Measurements from ENCODE around the gene DAZAP1. TPM values are rescaled to one million over a fixed set of nuclear protein-coding genes. Genes with fewer than 3 reads are reported as not detected.

DAZAP1 gene
- polyA plus RNA-seq, 1 of the 3 experiments (the other 2 are of a cell fraction) = 54.3 TPM

DNA sequence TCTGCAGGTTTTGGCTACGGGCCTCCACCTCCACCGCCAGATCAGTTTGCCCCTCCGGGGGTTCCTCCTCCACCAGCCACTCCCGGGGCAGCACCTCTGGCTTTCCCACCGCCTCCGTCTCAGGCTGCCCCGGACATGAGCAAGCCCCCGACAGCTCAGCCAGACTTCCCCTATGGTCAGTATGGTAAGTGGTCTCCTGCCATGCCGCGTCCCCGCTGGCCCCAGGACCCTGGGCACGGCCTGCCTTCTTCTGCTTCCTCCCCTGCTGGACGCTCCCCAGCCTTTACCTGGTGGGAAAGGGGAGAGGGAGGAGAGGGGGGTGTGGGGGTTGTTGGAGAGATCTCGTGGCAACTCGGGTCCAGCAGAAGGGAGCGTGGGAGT is 25.1 kb downstream of the DAZAP1 start:
- Histone ChIP-seq H3K9me3 (no peaks in the 10 kb centered on the region), H2AFZ (ENCODE audit: low read depth) (no peak overlapping the region), H3K4me2 (no peak overlapping the region), H3K4me3 (ENCODE audit: low read depth in 2 of 2, low read length in 1 of 2) (no peak overlapping the region), H3K4me1 (ENCODE audit: control insufficient read depth in 1 of 2, insufficient read depth in 2 of 2, low read depth in 1 of 2, low read length in 1 of 2) (no peaks in the 10 kb centered on the region), H3K27me3 (ENCODE audit: insufficient read depth) (no peaks in the 10 kb centered on the region), H3F3A (replicated peaks; ENCODE audit: insufficient read depth) (peaks cover 12% of the 10 kb centered on the region), H3K79me2 (ENCODE audit: insufficient read depth) (0 out of 2 replicates have a peak, but pooled peaks cover 2% of the 10 kb centered on the region), H3K9me2 (no peaks in the 10 kb centered on the region), H3K9ac (no peak overlapping the region), H4K20me1 (ENCODE audit: insufficient read depth) (no peaks in the 10 kb centered on the region), H3K27ac (ENCODE audit: low read depth in 2 of 2, low read length in 1 of 2) (no peak overlapping the region), H3K36me3 (replicated peaks in 1 of 2; ENCODE audit: control insufficient read depth in 1 of 2, insufficient read depth in 2 of 2, low read length in 1 of 2) (peaks cover 0 to 65% of the 10 kb centered on the region in 2 experiments)
- TF ChIP-seq RFX5 (IDR thresholded peaks at IDR 0.05; ENCODE audit: low read length) = no peak
- TF ChIP-seq FOXJ3 (CRISPR knock-in tag; IDR thresholded peaks at IDR 0.05) = no peak
- TF ChIP-seq YY1 (IDR thresholded peaks at IDR 0.05; ENCODE audit: low read depth) = no peak
- TF ChIP-seq, protein P1, sequence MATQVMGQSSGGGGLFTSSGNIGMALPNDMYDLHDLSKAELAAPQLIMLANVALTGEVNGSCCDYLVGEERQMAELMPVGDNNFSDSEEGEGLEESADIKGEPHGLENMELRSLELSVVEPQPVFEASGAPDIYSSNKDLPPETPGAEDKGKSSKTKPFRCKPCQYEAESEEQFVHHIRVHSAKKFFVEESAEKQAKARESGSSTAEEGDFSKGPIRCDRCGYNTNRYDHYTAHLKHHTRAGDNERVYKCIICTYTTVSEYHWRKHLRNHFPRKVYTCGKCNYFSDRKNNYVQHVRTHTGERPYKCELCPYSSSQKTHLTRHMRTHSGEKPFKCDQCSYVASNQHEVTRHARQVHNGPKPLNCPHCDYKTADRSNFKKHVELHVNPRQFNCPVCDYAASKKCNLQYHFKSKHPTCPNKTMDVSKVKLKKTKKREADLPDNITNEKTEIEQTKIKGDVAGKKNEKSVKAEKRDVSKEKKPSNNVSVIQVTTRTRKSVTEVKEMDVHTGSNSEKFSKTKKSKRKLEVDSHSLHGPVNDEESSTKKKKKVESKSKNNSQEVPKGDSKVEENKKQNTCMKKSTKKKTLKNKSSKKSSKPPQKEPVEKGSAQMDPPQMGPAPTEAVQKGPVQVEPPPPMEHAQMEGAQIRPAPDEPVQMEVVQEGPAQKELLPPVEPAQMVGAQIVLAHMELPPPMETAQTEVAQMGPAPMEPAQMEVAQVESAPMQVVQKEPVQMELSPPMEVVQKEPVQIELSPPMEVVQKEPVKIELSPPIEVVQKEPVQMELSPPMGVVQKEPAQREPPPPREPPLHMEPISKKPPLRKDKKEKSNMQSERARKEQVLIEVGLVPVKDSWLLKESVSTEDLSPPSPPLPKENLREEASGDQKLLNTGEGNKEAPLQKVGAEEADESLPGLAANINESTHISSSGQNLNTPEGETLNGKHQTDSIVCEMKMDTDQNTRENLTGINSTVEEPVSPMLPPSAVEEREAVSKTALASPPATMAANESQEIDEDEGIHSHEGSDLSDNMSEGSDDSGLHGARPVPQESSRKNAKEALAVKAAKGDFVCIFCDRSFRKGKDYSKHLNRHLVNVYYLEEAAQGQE (IDR thresholded peaks at IDR 0.05; ENCODE audit: low read depth, low read length) = no peak
- TF ChIP-seq, protein P2, sequence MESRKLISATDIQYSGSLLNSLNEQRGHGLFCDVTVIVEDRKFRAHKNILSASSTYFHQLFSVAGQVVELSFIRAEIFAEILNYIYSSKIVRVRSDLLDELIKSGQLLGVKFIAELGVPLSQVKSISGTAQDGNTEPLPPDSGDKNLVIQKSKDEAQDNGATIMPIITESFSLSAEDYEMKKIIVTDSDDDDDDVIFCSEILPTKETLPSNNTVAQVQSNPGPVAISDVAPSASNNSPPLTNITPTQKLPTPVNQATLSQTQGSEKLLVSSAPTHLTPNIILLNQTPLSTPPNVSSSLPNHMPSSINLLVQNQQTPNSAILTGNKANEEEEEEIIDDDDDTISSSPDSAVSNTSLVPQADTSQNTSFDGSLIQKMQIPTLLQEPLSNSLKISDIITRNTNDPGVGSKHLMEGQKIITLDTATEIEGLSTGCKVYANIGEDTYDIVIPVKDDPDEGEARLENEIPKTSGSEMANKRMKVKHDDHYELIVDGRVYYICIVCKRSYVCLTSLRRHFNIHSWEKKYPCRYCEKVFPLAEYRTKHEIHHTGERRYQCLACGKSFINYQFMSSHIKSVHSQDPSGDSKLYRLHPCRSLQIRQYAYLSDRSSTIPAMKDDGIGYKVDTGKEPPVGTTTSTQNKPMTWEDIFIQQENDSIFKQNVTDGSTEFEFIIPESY (IDR thresholded peaks at IDR 0.05; ENCODE audit: borderline replicate concordance, low read depth) = no peak
- TF ChIP-seq SIN3A (IDR thresholded peaks at IDR 0.05; ENCODE audit: borderline replicate concordance, low read depth, low read length) = no peak
- ChIA-PET CTCF (interaction anchor here (0.7 to 1.4 kb wide), 3 partner anchors 9 to 19 kb away, joined by 3 to 4 read pairs (median 3); no protein-coding TSS in a partner anchor), POLR2A (no interaction called here)
- DNase-seq = no peak
- WGBS (ENCODE audit: low lambda C conversion rate) = 98% methylated on average over 13 of the region's 16 CpGs

DNA sequence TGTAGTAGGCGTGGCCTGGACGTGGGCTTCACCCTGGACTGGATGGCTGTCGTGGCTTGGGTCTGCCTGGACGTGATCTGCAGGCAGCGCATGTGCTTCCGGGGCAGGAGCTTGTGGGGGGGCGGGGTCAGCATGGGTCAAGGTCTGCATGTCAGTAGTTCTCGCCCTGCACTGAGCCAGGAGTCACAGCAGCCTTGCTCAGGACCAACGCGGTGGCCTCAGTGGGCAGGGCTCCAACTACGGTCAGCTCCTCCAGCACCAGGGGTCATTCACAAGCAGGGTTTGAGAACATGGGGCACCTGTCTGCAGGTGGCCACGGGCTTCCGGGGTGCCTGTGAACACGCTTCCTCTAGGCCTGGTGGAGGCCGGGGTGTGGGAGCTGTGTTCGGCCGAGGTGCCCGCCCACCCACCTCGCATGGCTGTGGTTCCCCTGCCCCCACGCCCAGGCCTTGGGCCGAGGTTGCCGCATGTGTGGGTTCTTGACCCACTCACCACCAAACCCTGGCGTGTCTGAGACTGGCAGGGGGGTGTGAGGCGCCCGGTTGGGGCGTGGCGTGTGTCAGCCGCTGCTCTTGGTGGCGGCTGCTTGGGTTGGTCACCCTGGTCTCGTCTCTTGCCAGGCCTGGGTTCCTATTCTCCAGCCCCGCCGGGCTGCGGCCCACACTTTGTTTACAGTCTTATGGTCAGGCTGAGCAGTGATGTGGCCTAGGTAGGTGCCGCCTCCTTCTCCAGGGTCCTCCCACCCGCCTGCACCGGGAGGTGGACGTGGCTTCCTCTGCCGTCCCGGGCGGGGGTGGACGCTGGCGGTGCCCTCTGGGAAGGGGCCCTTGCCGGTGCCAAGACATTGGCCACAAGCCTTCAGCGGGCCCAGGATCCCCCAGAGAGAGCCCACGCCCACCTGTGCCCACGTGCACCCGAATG is 26.0 kb downstream of the DAZAP1 start:
- ChIA-PET POLR2A (no interaction called here), CTCF (interaction anchor here (0.7 to 1.4 kb wide), 3 partner anchors 9 to 20 kb away, joined by 3 to 4 read pairs (median 3); no protein-coding TSS in a partner anchor)
- no peak overlapping the region for H2AFZ ChIP-seq (ENCODE audit: low read depth)
- H3K27ac ChIP-seq (ENCODE audit: low read depth in 2 of 2, low read length in 1 of 2) = no peak overlapping the region
- H3K4me1 ChIP-seq (ENCODE audit: control insufficient read depth in 1 of 2, insufficient read depth in 2 of 2, low read depth in 1 of 2, low read length in 1 of 2) = no peaks in the 10 kb centered on the region; a peak in 1 of 4 replicates
- DNase-seq = no peak
- H3K4me2 ChIP-seq = no peak overlapping the region
- WGBS (ENCODE audit: low lambda C conversion rate) = 93% methylated on average over 12 of the region's 47 CpGs
- H3K79me2 ChIP-seq (ENCODE audit: insufficient read depth) = peaks cover 4% of the 10 kb centered on the region
- H3K9me2 ChIP-seq = no peaks in the 10 kb centered on the region
- peaks cover under 1% of the 10 kb centered on the region; the same call in 1 of the 2 replicates for H4K20me1 ChIP-seq (ENCODE audit: insufficient read depth)
- H3F3A ChIP-seq (replicated peaks; ENCODE audit: insufficient read depth) = peaks cover 17% of the 10 kb centered on the region
- H3K9ac ChIP-seq = no peak overlapping the region
- H3K36me3 ChIP-seq (replicated peaks in 1 of 2; ENCODE audit: control insufficient read depth in 1 of 2, insufficient read depth in 2 of 2, low read length in 1 of 2) = peaks cover 0 to 56% of the 10 kb centered on the region in 2 experiments
- H3K4me3 ChIP-seq (ENCODE audit: low read depth in 2 of 2, low read length in 1 of 2) = no peak overlapping the region
- H3K9me3 ChIP-seq = no peaks in the 10 kb centered on the region
- no peaks in the 10 kb centered on the region for H3K27me3 ChIP-seq (ENCODE audit: insufficient read depth)
- TF ChIP-seq CHD2 (IDR thresholded peaks at IDR 0.05; ENCODE audit: low read length, partially characterized antibody) (no peak), NRF1 (IDR thresholded peaks at IDR 0.05; ENCODE audit: low read depth, low read length) (no peak), MEF2A (IDR thresholded peaks at IDR 0.05; ENCODE audit: borderline replicate concordance, low read depth) (no peak), NFIC (IDR thresholded peaks at IDR 0.05; ENCODE audit: borderline replicate concordance) (no peak), RXRA (IDR thresholded peaks at IDR 0.05; ENCODE audit: borderline replicate concordance, low read depth) (no peak)
- TF ChIP-seq, protein P1 (IDR thresholded peaks at IDR 0.05; ENCODE audit: low read depth, low read length) = no peak
- TF ChIP-seq, protein P3, sequence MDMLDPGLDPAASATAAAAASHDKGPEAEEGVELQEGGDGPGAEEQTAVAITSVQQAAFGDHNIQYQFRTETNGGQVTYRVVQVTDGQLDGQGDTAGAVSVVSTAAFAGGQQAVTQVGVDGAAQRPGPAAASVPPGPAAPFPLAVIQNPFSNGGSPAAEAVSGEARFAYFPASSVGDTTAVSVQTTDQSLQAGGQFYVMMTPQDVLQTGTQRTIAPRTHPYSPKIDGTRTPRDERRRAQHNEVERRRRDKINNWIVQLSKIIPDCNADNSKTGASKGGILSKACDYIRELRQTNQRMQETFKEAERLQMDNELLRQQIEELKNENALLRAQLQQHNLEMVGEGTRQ (IDR thresholded peaks at IDR 0.05; ENCODE audit: borderline replicate concordance, low read depth, low read length) = no peak
- TF ChIP-seq, protein P4, sequence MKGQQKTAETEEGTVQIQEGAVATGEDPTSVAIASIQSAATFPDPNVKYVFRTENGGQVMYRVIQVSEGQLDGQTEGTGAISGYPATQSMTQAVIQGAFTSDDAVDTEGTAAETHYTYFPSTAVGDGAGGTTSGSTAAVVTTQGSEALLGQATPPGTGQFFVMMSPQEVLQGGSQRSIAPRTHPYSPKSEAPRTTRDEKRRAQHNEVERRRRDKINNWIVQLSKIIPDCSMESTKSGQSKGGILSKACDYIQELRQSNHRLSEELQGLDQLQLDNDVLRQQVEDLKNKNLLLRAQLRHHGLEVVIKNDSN (IDR thresholded peaks at IDR 0.05; ENCODE audit: borderline replicate concordance, low read depth) = no peak

Data from SK-N-SH (cell line).